Left kidney (tissue), 2 donors: ENCODE results near the gene HOXA9. TPM values are rescaled to one million over a fixed set of nuclear protein-coding genes. Genes with fewer than 3 reads are reported as not detected.

Experiments
- DNase-seq: peaks from one replicate; pipeline ENCODE4 v3.0.0-alpha.2; 2013
- polyA plus RNA-seq: library from polyadenylated mRNA; unstranded; fragments of 120-200 nt; gene quantifications from one replicate; pipeline ENCODE4 v1.2.1, GENCODE V29; 2013; ENCODE audit not compliant: insufficient read length

HOXA9 gene
- polyA plus RNA-seq, 1 donor: 124 TPM

- no peak for DNase-seq
These were observed 9.4 kb downstream of the HOXA9 start for GRCh38 chr7:27155816-27156507.

- DNase-seq: no peak
These were observed 10.2 kb downstream of the HOXA9 start for GRCh38 chr7:27154901-27155815.

GRCh38 chr7:27154369-27154768, 11.0 kb downstream of the HOXA9 start:
- no peak for DNase-seq

GRCh38 chr7:27153526-27153925, 11.8 kb downstream of the HOXA9 start:
- DNase-seq: no peak

- no peak for DNase-seq
These were observed 12.4 kb downstream of the HOXA9 start for GRCh38 chr7:27152816-27153442.

- peak; percentile 94 for DNase-seq
These were observed 13.2 kb downstream of the HOXA9 start, which contains the start of gene HOXA3 for GRCh38 chr7:27151931-27152815. Gene HOXA3 (minus strand): TSS chr7:27152583. CDS start chr7:27110640, 41,943 bp downstream.

- no peak for DNase-seq
These were observed 13.9 kb downstream of the HOXA9 start for GRCh38 chr7:27151341-27151930.

- peak; percentile 80 for DNase-seq
These were observed 14.6 kb downstream of the HOXA9 start for GRCh38 chr7:27150568-27151340.

GRCh38 chr7:27149842-27150567, 15.3 kb downstream of the HOXA9 start:
- DNase-seq: no peak

- DNase-seq: no peak
These were observed 16.3 kb downstream of the HOXA9 start for GRCh38 chr7:27148756-27149641.

GRCh38 chr7:27148031-27148755, 17.1 kb downstream of the HOXA9 start:
- DNase-seq: no peak

- DNase-seq: no peak
These were observed 17.9 kb downstream of the HOXA9 start, which contains the start of gene HOXA6 for GRCh38 chr7:27147199-27148030. Gene HOXA6 (minus strand): TSS chr7:27147774. CDS start chr7:27147749, 25 bp downstream.

GRCh38 chr7:27146491-27147198, 18.7 kb downstream of the HOXA9 start:
- DNase-seq: no peak

- no peak for DNase-seq
These were observed 19.4 kb downstream of the HOXA9 start for GRCh38 chr7:27145914-27146412.

GRCh38 chr7:27145165-27145913, 20.0 kb downstream of the HOXA9 start:
- DNase-seq: no peak
